HG03378 (cell line): Measurements from ENCODE around the gene TBX10.
"Not testable (repeated sequence)": the region's sequence is repeated elsewhere in the genome, so short reads cannot be mapped to it uniquely, and the experiment has no call there.

Experiments
- ATAC-seq: cut with Tn5 transposase; IDR thresholded peaks from one replicate; pipeline ENCODE4 v1.9.1; 2021; ENCODE audit warnings: mild to moderate bottlenecking, moderate library complexity; ENCODE audit not compliant: unreplicated experiment

TBX10 gene

GRCh38 chr11:67664696-67665540 is 25.4 kb upstream of the TBX10 start:
- ATAC-seq = no peak

DNA sequence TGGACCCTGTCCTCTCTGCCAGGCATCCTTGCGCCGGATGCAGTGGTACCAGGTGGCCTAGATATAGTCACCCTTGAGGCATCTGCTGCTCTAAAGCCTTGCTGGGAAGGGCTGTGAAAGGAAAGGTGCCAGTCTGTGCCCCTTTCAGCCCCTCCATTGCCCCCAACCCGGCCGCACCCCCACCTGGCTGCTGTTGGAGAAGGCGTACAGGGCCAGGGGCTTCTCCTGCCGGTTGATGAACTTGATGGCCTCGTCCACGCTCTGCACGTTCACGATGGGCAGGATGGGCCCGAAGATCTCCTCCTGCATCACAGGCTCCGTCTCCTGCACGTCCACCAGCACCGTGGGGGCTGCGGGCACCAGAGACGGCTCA is 24.6 kb upstream of the TBX10 start:
- ATAC-seq = no peak

- no peak for ATAC-seq
Measured at GRCh38 chr11:67663532-67664212, 24.1 kb upstream of the TBX10 start.

DNA sequence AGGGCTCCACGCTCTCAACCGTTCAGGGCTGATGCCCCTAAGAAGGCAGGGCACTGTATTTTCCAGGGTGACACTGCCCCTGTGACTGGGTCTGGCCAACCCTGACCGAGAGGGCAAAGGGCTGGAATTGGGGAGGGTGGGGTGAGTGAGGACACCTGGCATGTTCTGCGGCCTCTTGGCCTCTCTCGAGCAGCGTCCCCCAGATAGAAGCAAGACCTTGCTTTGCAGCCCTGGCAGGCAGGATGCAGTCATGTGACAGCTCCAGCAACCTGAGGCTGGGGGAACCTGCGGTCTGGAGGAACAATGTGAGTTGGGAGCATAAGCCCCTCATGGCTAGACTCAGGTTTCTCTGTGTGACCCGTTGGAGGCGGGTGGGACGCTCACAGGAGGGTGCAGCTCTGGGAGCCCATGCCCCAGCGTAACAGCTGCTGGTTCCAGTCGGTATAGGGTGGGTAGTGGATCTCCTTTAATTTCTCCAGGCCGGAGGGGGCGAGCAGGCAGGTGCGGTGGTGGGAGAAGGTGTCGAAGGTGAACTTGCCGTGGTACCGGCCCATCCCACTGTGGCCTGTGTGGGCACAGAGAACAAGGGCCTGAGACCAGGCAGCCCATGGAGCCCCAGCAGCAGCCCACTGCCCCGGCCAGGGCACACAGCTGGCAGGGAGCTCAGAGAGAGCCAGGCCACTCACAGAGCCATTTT is 23.4 kb upstream of the TBX10 start:
- ATAC-seq = no peak

DNA sequence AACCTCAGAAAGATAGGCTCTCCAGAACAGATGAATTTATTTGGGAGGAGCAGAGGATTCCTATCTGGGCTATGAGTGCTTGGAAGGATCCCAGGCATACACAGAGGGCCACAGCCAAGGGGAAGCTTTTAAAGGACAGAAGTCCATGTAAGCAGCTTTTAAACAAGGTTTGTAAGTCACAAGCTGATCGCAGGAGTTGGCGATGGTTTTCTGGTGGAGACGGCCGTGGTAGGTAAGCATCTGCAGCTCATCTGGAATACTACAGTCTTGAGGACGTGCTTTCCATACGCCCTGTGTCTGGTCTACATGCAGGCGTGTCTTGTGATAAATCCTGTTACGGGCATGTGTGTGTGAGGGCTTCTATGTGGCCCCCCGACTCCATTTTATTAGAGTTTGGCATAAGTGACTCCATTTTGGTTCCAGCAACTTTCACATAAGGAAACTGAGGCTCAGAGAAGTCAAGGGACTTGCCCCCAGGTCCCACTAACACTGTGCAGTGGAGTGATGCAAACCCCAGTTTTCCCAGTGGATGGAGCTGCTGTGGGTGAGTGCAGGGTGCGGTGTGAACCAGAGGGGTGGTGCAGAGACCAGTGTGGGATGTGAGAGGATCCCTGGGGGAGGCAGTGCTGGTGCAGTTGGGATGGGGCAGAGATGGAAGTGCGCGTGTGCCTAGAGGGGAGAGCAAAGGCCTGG is 22.7 kb upstream of the TBX10 start:
- ATAC-seq = no peak

- not testable (repeated sequence) for ATAC-seq
Measured at GRCh38 chr11:67660752-67661151, 21.2 kb upstream of the TBX10 start.

DNA sequence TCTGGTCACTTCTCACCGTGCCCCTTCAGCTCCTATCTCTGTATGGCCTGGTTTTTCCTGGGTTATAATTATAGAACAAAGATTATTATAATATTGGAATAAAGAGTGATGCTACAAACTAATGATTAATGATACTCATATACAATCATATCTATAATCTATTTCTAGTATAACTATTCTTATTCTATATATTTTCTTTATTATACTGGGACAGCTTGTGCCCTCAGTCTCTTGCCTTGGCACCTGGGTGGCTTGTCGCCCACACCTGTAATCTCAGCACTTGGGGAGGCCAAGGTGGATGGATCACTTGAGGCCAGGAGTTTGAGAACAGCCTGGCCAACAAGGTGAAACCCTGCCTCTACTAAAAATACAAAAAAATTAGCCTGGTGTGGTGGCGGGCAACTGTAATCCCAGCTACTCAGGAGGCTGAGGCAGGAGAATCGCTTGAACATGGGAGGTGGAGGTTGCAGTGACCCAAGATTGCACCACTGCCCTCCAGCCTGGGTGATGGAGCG is 20.1 kb upstream of the TBX10 start:
- not testable (repeated sequence) for ATAC-seq

GRCh38 chr11:67657300-67657699 is 17.7 kb upstream of the TBX10 start:
- no peak for ATAC-seq

- ATAC-seq = no peak
Measured at GRCh38 chr11:67656278-67656922, 16.8 kb upstream of the TBX10 start.

DNA sequence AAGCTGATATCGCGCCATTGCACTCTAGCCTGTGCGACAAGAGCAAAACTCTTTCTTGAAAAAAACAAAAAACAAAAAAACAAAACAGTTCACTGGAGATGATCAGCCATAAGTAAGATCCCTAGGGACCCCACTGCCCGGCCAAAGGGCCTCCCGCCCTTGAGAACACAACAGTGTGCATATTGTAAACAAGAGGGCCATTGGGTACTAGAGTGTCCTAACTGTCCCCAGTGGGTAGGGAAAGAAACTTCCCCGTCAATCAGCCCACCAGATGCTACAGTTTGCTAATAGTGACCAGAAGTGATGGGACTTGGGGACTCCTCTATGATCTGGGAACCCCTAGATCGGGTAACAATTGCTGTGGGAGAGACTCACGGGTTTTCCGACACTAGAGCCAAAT is 14.7 kb upstream of the TBX10 start:
- no peak for ATAC-seq

GRCh38 chr11:67652965-67653845 is 13.6 kb upstream of the TBX10 start:
- ATAC-seq = no peak

DNA sequence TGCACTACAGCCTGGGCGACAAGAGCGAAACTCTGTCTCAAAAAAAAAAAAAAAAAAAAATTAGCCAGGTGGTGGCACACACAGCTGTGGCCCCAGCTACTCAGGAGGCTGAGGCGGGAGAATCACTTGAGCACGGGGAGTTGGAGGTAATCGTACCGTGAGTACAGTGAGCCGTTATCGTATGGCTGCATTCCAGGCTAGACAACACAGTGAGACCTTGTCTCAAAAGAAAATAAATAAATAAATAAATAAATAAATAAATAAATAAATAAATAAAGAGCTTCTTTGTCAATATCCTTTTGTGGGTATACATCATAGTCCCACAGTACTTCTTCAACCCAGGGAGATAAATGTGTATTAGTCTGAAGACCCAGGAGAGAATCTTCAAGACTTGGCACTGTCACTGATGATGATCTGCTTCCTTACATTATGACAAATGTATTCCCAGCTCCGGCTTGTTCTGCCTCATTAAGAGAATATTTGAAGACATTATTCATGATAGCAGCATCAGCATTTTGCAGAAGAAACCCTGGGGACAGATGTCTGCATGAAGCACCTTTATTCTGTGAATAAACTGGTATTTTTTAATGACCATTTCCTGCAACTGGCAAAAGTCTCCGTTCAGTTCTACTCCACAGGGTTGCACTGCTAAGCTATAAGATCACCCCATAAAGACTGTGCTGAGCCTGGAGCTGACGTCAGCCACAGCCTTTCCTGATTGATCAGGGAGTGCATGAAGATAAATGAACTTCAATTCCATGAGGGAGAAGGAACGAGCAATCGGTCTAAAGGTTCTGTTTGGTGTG is 12.6 kb upstream of the TBX10 start:
- ATAC-seq = no peak

DNA sequence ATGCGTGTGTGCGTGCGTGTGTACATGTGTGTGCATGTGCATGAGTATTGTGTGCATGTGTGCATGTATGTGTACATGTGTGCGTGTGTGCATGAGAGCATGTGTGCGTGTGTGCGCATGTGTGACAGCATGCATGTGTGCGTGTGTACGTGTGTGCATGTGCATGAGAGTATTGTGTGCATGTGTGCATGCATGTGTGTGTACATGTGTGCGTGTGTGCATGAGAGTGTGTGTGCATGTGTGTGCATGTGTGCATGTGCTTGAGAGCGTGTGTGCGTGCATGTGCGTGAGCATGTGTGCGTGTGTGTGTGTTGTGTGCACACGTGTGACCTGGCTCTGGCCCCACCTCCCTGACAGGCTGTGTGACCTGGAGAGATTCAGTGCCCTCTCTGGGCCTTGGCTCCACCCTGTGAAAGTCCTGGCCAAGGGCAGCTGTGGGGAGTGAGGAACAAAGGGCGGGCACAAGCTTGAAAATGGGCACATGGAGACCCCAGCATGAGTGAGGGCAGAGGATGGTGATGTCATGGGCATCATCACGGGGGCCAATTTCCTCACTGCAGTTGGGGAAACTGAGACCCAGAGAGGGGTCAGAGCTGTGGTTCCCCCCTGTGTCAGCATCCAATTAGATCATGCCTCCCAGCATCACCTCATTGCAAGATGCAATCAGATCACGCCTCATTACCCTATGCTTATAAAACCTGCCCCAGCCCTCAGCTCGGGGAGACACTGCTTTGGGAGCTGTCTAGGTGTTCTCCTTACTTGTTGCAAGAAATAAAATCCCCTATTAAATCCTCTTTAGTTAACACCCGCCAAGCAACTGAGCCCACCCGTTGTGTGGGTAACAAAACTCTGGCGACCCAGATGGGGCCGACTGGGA is 10.3 kb upstream of the TBX10 start:
- no peak for ATAC-seq

DNA sequence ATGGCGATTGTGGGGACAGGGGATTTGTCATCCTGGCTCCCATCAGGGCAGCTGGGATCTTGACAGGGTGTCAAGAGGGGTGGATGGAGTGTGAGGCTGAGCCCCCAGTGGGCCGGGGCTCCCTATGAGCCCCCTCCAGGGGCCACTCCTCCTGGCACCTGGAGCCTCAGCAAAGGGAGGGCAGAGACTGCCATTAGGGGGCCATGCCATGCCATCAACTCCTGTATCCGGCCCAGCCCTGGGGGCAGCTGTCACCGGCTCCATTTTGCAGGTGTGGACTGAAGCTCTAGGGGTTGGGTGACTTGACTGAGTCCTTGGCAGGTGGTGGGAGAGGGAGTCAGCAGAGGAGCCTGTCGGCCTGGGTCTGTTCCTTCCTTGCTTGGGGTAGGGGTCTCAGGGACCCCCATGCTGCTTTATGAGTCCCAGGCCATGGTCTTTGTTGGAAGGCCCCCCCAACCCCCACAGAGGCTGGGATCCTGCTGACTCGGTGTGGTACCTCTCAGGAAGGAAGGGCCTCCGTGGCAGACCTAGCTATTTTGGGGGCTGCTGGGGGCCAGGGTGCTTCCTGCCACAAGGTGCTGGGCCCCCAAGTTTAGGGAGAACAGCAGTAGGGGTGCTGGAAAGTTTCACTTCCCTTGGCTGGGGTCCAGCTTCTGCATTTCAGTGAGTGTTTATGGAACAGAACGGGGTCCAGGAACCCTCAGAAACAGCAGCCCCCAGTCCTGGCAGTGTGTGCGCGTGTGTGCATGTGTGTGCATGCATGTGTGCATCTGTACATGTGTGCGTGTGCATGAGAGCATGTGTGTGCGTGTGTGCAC is 9.4 kb upstream of the TBX10 start:
- no peak for ATAC-seq

GRCh38 chr11:67648140-67648795 is 8.7 kb upstream of the TBX10 start:
- ATAC-seq = no peak

GRCh38 chr11:67647471-67647870 is 7.9 kb upstream of the TBX10 start:
- no peak for ATAC-seq
